Panc1 (cell line): Measurements from ENCODE around the gene LCE4A. TPM values are rescaled to one million over a fixed set of nuclear protein-coding genes. Genes with fewer than 3 reads are reported as not detected.

Source experiments
- ATAC-seq: fragments of 200-7000 bp; cut with Tn5 transposase; 2 replicates; pipeline ENCODE4 v1.9.1; 2020; ENCODE audit warnings: mild to moderate bottlenecking, moderate library complexity
- Bru-seq: library from RNA; stranded (reverse); fragments of 400-500 nt; gene quantifications from one replicate; lab custom pipeline; 2021; lab: Mats Ljungman, UMichigan
- BruChase-seq, 2 experiments: library from RNA; stranded (reverse); fragments of 400-500 nt; gene quantifications; one replicate each; lab custom pipeline; 2021; lab: Mats Ljungman, UMichigan
- BruUV-seq: library from RNA; stranded (reverse); fragments of 400-500 nt; replicated peaks from 2 replicates; lab custom pipeline; 2021; lab: Mats Ljungman, UMichigan
- CTCF ChIA-PET: fragments of 300-600 bp; sonication (Branson Sonifier 250); formaldehyde crosslinking; loops from one replicate; lab custom pipeline; 2022; ENCODE audit warnings: antibody characterized with exemption; lab: Charles Lee
- POLR2A ChIA-PET: fragments of 300-600 bp; sonication (Branson Sonifier 250); formaldehyde crosslinking; loops from one replicate; lab custom pipeline; 2022; ENCODE audit warnings: antibody characterized with exemption; lab: Charles Lee
- DNase-seq: peaks from one replicate; pipeline ENCODE4 v3.0.0-alpha.2; 2010; ENCODE audit warnings: low read depth, low spot score
- H3K27ac ChIP-seq: 2 replicates; pipeline ENCODE4 v1.5.1; 2011; ENCODE audit warnings: mild to moderate bottlenecking, low read length, inconsistent platforms
- H3K27me3 ChIP-seq: fragments of 200-500 bp; sonication (Bioruptor generic); 2 replicates; pipeline ENCODE4 v1.6.0; 2014; ENCODE audit warnings: low read length, inconsistent platforms; ENCODE audit not compliant: control insufficient read depth, insufficient read depth
- H3K36me3 ChIP-seq: fragments of 200-500 bp; sonication (Bioruptor generic); 2 replicates; pipeline ENCODE4 v1.5.1; 2014; ENCODE audit warnings: inconsistent platforms, mild to moderate bottlenecking, low read length, moderate library complexity; ENCODE audit not compliant: control insufficient read depth, insufficient read depth
- H3K4me1 ChIP-seq: 2 replicates; pipeline ENCODE4 v1.5.1; 2011; ENCODE audit warnings: inconsistent platforms, mild to moderate bottlenecking, low read length, moderate library complexity; ENCODE audit not compliant: control insufficient read depth, insufficient read depth
- H3K4me3 ChIP-seq, 2 experiments: 2 replicates each; pipeline ENCODE4 v1.5.1; 2011 to 2012; ENCODE audit warnings: low read depth in 2 of 2, low read length in 2 of 2, mild to moderate bottlenecking in 2 of 2, inconsistent platforms in 1 of 2, moderate library complexity in 1 of 2
- H3K9me3 ChIP-seq: fragments of 200-500 bp; sonication (Bioruptor generic); 2 replicates; pipeline ENCODE4 v1.5.1; 2014; ENCODE audit warnings: low read depth, mild to moderate bottlenecking, inconsistent platforms, low read length, moderate library complexity; ENCODE audit not compliant: control insufficient read depth, insufficient read depth
- POLR2AphosphoS5 ChIP-seq: IDR thresholded peaks from 2 replicates; pipeline ENCODE4 v1.6.1; 2012; ENCODE audit warnings: mild to moderate bottlenecking, low read depth, low read length, moderate library complexity
- SIN3A ChIP-seq: IDR thresholded peaks from 2 replicates; pipeline ENCODE4 v1.6.1; 2012; ENCODE audit warnings: low read depth, mild to moderate bottlenecking, low read length, moderate library complexity, borderline replicate concordance; ENCODE audit not compliant: insufficient read depth
- TCF7L2 ChIP-seq: IDR thresholded peaks from 2 replicates; pipeline ENCODE4 v1.6.1; 2011; ENCODE audit warnings: mild to moderate bottlenecking, low read depth, low read length, inconsistent platforms
- in situ Hi-C: cut with HindIII; loops from 2 replicates; pipeline ENCODE4 v1.10.0; 2016; ENCODE audit warnings: low sequenced_read_pairs, low pct_unique_long_range_greater_than_20kb
- intact Hi-C: fragments of 100-400 bp; cut with micrococcal nuclease; formaldehyde crosslinking; loops from one replicate; pipeline ENCODE4 v1.10.0; 2022; ENCODE audit not compliant: unreplicated experiment
- long read RNA-seq: library from polyadenylated mRNA; unstranded; transcript quantifications from one replicate; pipeline ENCODE4 v2.0.0, GENCODE V29; 2021; ENCODE audit not compliant: unreplicated experiment
- polyA plus RNA-seq: library from polyadenylated mRNA; unstranded; fragments of >200 nt; gene quantifications from one replicate; pipeline ENCODE4 v1.2.1, GENCODE V29; 2012; ENCODE audit warnings: missing spikeins; ENCODE audit not compliant: insufficient read length
- total RNA-seq: library from RNA; stranded (reverse); gene quantifications from one replicate; pipeline ENCODE4 v1.2.1, GENCODE V29; 2021; ENCODE audit not compliant: unreplicated experiment
- TF ChIP-seq, protein P1 (sequence below): fragments of 450-650 bp; IDR thresholded peaks from 2 replicates; pipeline ENCODE4 v1.5.1; 2017; ENCODE audit warnings: mild to moderate bottlenecking
- TF ChIP-seq, protein P2 (sequence below), 2 experiments: IDR thresholded peaks; 2 replicates each; pipeline ENCODE4 v1.6.1; 2011 to 2012; ENCODE audit warnings: low read depth in 2 of 2, control low read depth in 1 of 2, low read length in 1 of 2, mild to moderate bottlenecking in 1 of 2, moderate library complexity in 1 of 2; ENCODE audit not compliant: insufficient read depth in 1 of 2

Gene LCE4A, protein sequence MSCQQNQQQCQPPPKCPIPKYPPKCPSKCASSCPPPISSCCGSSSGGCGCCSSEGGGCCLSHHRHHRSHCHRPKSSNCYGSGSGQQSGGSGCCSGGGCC
- not detected for total RNA-seq
- polyA plus RNA-seq, result not detected
- Bru-seq, nascent RNA, result not detected
- not detected for BruChase-seq, experiment 1, labeled RNA remaining after a 2-hour chase
- not detected for BruChase-seq, experiment 2, labeled RNA remaining after a 6-hour chase
- long read RNA-seq, result 0 reads

DNA sequence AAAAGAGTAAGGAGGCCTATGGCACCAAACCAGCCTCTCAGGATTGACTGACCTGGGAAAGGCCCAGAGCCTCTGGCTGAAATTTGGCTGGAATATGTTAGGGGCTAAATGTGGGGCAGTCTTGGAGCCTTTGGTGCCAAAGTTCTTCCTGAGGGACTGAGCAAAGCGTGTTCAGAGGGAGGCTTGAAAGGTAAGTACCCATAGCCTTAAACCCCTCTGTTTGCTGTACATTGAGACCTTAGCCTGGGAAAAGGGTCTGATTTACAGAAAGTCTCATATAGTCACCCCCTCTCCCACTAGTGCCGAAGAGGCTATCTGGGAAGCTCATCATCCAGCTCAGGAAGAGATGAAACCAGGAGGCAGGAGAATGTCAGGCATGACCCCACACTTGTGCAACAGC is at the start of gene LCE4A:
LCE4A (plus strand) TSS at position 301 of the 400 bp plus-strand sequence. CDS start 916 bp downstream, outside the sequence.
- intact Hi-C loops, result no loop called here
- POLR2A ChIA-PET, result no interaction called here
- no peak for DNase-seq
- no peaks in the 10 kb centered on the region for H3K36me3 ChIP-seq
- TF ChIP-seq POLR2AphosphoS5, result no peak
- no peak for TF ChIP-seq TCF7L2
- TF ChIP-seq, protein P1, sequence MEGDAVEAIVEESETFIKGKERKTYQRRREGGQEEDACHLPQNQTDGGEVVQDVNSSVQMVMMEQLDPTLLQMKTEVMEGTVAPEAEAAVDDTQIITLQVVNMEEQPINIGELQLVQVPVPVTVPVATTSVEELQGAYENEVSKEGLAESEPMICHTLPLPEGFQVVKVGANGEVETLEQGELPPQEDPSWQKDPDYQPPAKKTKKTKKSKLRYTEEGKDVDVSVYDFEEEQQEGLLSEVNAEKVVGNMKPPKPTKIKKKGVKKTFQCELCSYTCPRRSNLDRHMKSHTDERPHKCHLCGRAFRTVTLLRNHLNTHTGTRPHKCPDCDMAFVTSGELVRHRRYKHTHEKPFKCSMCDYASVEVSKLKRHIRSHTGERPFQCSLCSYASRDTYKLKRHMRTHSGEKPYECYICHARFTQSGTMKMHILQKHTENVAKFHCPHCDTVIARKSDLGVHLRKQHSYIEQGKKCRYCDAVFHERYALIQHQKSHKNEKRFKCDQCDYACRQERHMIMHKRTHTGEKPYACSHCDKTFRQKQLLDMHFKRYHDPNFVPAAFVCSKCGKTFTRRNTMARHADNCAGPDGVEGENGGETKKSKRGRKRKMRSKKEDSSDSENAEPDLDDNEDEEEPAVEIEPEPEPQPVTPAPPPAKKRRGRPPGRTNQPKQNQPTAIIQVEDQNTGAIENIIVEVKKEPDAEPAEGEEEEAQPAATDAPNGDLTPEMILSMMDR, result no peak
- TF ChIP-seq, protein P2, sequence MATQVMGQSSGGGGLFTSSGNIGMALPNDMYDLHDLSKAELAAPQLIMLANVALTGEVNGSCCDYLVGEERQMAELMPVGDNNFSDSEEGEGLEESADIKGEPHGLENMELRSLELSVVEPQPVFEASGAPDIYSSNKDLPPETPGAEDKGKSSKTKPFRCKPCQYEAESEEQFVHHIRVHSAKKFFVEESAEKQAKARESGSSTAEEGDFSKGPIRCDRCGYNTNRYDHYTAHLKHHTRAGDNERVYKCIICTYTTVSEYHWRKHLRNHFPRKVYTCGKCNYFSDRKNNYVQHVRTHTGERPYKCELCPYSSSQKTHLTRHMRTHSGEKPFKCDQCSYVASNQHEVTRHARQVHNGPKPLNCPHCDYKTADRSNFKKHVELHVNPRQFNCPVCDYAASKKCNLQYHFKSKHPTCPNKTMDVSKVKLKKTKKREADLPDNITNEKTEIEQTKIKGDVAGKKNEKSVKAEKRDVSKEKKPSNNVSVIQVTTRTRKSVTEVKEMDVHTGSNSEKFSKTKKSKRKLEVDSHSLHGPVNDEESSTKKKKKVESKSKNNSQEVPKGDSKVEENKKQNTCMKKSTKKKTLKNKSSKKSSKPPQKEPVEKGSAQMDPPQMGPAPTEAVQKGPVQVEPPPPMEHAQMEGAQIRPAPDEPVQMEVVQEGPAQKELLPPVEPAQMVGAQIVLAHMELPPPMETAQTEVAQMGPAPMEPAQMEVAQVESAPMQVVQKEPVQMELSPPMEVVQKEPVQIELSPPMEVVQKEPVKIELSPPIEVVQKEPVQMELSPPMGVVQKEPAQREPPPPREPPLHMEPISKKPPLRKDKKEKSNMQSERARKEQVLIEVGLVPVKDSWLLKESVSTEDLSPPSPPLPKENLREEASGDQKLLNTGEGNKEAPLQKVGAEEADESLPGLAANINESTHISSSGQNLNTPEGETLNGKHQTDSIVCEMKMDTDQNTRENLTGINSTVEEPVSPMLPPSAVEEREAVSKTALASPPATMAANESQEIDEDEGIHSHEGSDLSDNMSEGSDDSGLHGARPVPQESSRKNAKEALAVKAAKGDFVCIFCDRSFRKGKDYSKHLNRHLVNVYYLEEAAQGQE (IDR thresholded peaks at IDR 0.05; ENCODE audit: insufficient read depth in 1 of 2, low read depth in 2 of 2, low read length in 1 of 2), result no peak
- TF ChIP-seq SIN3A, result no peak
- H3K27ac ChIP-seq, result no peak within 1 kb of the TSS
- H3K9me3 ChIP-seq, result no peaks in the 10 kb centered on the region
- CTCF ChIA-PET, result no interaction called here
- in situ Hi-C loops, result no loop called here
- no peak within 1 kb of the TSS for H3K4me3 ChIP-seq
- 0 out of 2 replicates have a peak, but pooled peaks cover 2% of the 10 kb centered on the region for H3K27me3 ChIP-seq
- BruUV-seq, result no TSS peak
- no peak for ATAC-seq
- H3K4me1 ChIP-seq, result no peaks in the 10 kb centered on the region

DNA sequence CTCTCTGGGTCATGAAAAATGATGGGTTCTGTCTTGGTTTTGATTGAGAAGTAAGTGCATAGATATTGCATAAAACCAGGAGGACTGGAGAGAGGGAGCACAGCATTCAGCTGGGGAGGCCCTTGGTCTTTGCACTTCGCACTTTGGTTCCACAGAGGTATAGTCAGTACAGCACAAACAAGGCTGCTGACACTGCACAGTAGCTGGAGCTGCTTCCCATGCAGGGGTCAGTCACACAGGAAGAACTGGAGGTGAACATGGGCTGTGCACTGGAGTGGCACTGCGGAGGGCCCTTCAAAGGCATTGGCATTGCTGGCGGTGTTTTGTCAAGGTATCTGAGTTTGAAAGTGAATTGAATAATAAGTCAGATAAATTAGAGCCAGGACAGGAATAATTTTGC is 49.3 kb upstream of the LCE4A start:
- in situ Hi-C loops, result no loop called here
- intact Hi-C loops, result loop anchor here (5.0 to 10.0 kb wide), 2 partner anchors 209 to 566 kb away; no protein-coding TSS in a partner anchor
- no peak for ATAC-seq
- ChIA-PET POLR2A (no interaction called here), CTCF (no interaction called here)
- Histone ChIP-seq H3K27me3 (peaks cover 10% of the 10 kb centered on the region), H3K4me3 (no peak overlapping the region), H3K9me3 (no peaks in the 10 kb centered on the region), H3K4me1 (no peaks in the 10 kb centered on the region), H3K27ac (no peak overlapping the region), H3K36me3 (no peaks in the 10 kb centered on the region)
- DNase-seq, result no peak
- TF ChIP-seq SIN3A (no peak), TCF7L2 (no peak), POLR2AphosphoS5 (no peak)
- TF ChIP-seq, protein P2 (IDR thresholded peaks at IDR 0.05; ENCODE audit: insufficient read depth in 1 of 2, low read depth in 2 of 2, low read length in 1 of 2), result no peak
- TF ChIP-seq, protein P1, result no peak
- BruUV-seq, result no TSS peak
